ENCODE data around the gene FARP2.

Gene FARP2

GRCh38 chr2:241325257-241325656 is 30.8 kb upstream of the FARP2 start:
- TF ChIP-seq EZH2phosphoT487 (IDR thresholded peaks at IDR 0.05; ENCODE audit: borderline replicate concordance) (no peak), CTCF (conservative IDR thresholded peaks at IDR 0.05; ENCODE audit: low read length) (no peak)
- H3K27me3 ChIP-seq (ENCODE audit: insufficient read depth, low read length, poor library complexity, severe bottlenecking) = no peaks in the 10 kb centered on the region
- H3K4me3 ChIP-seq (ENCODE audit: low read length, poor library complexity, severe bottlenecking) = no peak overlapping the region
- peaks cover 30% of the 10 kb centered on the region for H3K4me1 ChIP-seq (ENCODE audit: insufficient read depth, low read length, poor library complexity, severe bottlenecking)
- H2AFZ ChIP-seq (ENCODE audit: low read length) = no peak overlapping the region
- peaks cover 61% of the 10 kb centered on the region for H3K36me3 ChIP-seq (ENCODE audit: insufficient read depth, low read length)
- no peaks in the 10 kb centered on the region for H3K9me2 ChIP-seq (replicated peaks; ENCODE audit: low read depth, low read length)
- no peaks in the 10 kb centered on the region for H3F3A ChIP-seq (ENCODE audit: low read depth)
- H3K9me3 ChIP-seq (ENCODE audit: insufficient read depth, low read depth, low read length) = no peaks in the 10 kb centered on the region
- H3K4me2 ChIP-seq (ENCODE audit: low read depth, low read length, poor library complexity, severe bottlenecking) = peak overlapping the region; percentile 19
- H3K79me2 ChIP-seq (ENCODE audit: insufficient read depth, low read length) = peaks cover 85% of the 10 kb centered on the region
- peaks cover 62% of the 10 kb centered on the region for H4K20me1 ChIP-seq (ENCODE audit: insufficient read depth, low read length, poor library complexity, severe bottlenecking)
- no peak overlapping the region for H3K9ac ChIP-seq (ENCODE audit: low read depth, low read length, poor library complexity, severe bottlenecking)

GRCh38 chr2:241329669-241330615 is 26.1 kb upstream of the FARP2 start:
- Histone ChIP-seq H2AFZ (ENCODE audit: low read length) (no peak overlapping the region), H3K36me3 (ENCODE audit: insufficient read depth, low read length) (peaks cover 71% of the 10 kb centered on the region), H3K4me1 (ENCODE audit: insufficient read depth, low read length, poor library complexity, severe bottlenecking) (no peaks in the 10 kb centered on the region), H3K4me2 (ENCODE audit: low read depth, low read length, poor library complexity, severe bottlenecking) (no peak overlapping the region), H3F3A (ENCODE audit: low read depth) (no peaks in the 10 kb centered on the region), H4K20me1 (ENCODE audit: insufficient read depth, low read length, poor library complexity, severe bottlenecking) (peaks cover 20% of the 10 kb centered on the region), H3K9me3 (ENCODE audit: insufficient read depth, low read depth, low read length) (no peaks in the 10 kb centered on the region), H3K27me3 (ENCODE audit: insufficient read depth, low read length, poor library complexity, severe bottlenecking) (no peaks in the 10 kb centered on the region), H3K79me2 (ENCODE audit: insufficient read depth, low read length) (peaks cover 56% of the 10 kb centered on the region), H3K4me3 (ENCODE audit: low read length, poor library complexity, severe bottlenecking) (no peak overlapping the region), H3K9ac (ENCODE audit: low read depth, low read length, poor library complexity, severe bottlenecking) (no peak overlapping the region), H3K9me2 (replicated peaks; ENCODE audit: low read depth, low read length) (no peaks in the 10 kb centered on the region)
- TF ChIP-seq EZH2phosphoT487 (IDR thresholded peaks at IDR 0.05; ENCODE audit: borderline replicate concordance) (no peak), CTCF (conservative IDR thresholded peaks at IDR 0.05; ENCODE audit: low read length) (no peak)

GRCh38 chr2:241330616-241330981 is 25.5 kb upstream of the FARP2 start:
- Histone ChIP-seq H3K9me3 (ENCODE audit: insufficient read depth, low read depth, low read length) (no peaks in the 10 kb centered on the region), H3K4me1 (ENCODE audit: insufficient read depth, low read length, poor library complexity, severe bottlenecking) (no peaks in the 10 kb centered on the region), H3K79me2 (ENCODE audit: insufficient read depth, low read length) (peaks cover 49% of the 10 kb centered on the region), H3K9me2 (replicated peaks; ENCODE audit: low read depth, low read length) (no peaks in the 10 kb centered on the region), H3F3A (ENCODE audit: low read depth) (no peaks in the 10 kb centered on the region), H3K36me3 (ENCODE audit: insufficient read depth, low read length) (peaks cover 71% of the 10 kb centered on the region), H3K27me3 (ENCODE audit: insufficient read depth, low read length, poor library complexity, severe bottlenecking) (no peaks in the 10 kb centered on the region), H2AFZ (ENCODE audit: low read length) (no peak overlapping the region), H3K4me2 (ENCODE audit: low read depth, low read length, poor library complexity, severe bottlenecking) (no peak overlapping the region), H3K9ac (ENCODE audit: low read depth, low read length, poor library complexity, severe bottlenecking) (no peak overlapping the region), H4K20me1 (ENCODE audit: insufficient read depth, low read length, poor library complexity, severe bottlenecking) (peaks cover 13% of the 10 kb centered on the region), H3K4me3 (ENCODE audit: low read length, poor library complexity, severe bottlenecking) (no peak overlapping the region)
- TF ChIP-seq EZH2phosphoT487 (IDR thresholded peaks at IDR 0.05; ENCODE audit: borderline replicate concordance) (no peak), CTCF (conservative IDR thresholded peaks at IDR 0.05; ENCODE audit: low read length) (no peak)

Measured in Loucy (cell line).